ENCODE measurements around the gene ASB4.

GRCh38 chr7:95493844-95494243, 8.1 kb downstream of the ASB4 start:
- no peak for TF ChIP-seq CTCF (IDR thresholded peaks at IDR 0.05; ENCODE audit: low read depth, low read length, poor library complexity, severe bottlenecking)
- TF ChIP-seq EZH2phosphoT487 (IDR thresholded peaks at IDR 0.05; ENCODE audit: borderline replicate concordance, low read length) = no peak

Measured in DOHH2 (cell line).